ENCODE measurements around the gene MSMO1. TPM values are rescaled to one million over a fixed set of nuclear protein-coding genes. Genes with fewer than 3 reads are reported as not detected.

MSMO1 gene
- total RNA-seq, 1 donor from 2014 or later, result 43.5 TPM

GRCh38 chr4:165351359-165352130, 24.1 kb downstream of the MSMO1 start:
- intact Hi-C loops (cut with DNase I), result no loop called here
- DNase-seq (ENCODE audit: extremely low spot score in 2 of 2), result no peak
- H3K27ac ChIP-seq, result no peak overlapping the region
- no peak overlapping the region for H3K4me3 ChIP-seq
- TF ChIP-seq CTCF (IDR thresholded peaks at IDR 0.05), result no peak
- no peak for TF ChIP-seq POLR2AphosphoS5 (IDR thresholded peaks at IDR 0.05; ENCODE audit: insufficient read depth in 1 of 2, low read depth in 1 of 2)
- TF ChIP-seq POLR2A (IDR thresholded peaks at IDR 0.05), result no peak
- no peaks in the 10 kb centered on the region for H3K4me1 ChIP-seq
- no peaks in the 10 kb centered on the region for H3K27me3 ChIP-seq
- H3K36me3 ChIP-seq, result no peaks in the 10 kb centered on the region
- H3K9me3 ChIP-seq, result no peaks in the 10 kb centered on the region

GRCh38 chr4:165355900-165356300, 28.4 kb downstream of the MSMO1 start:
- no peaks in the 10 kb centered on the region for H3K9me3 ChIP-seq
- H3K4me1 ChIP-seq, result no peaks in the 10 kb centered on the region
- intact Hi-C loops (cut with DNase I), result no loop called here
- H3K36me3 ChIP-seq, result no peaks in the 10 kb centered on the region
- DNase-seq (ENCODE audit: extremely low spot score in 2 of 2), result no peak
- no peak overlapping the region for H3K27ac ChIP-seq
- no peaks in the 10 kb centered on the region for H3K27me3 ChIP-seq
- peak in 1 of 3 experiments; percentile 4 for TF ChIP-seq CTCF (IDR thresholded peaks at IDR 0.05)
- no peak for TF ChIP-seq POLR2A (IDR thresholded peaks at IDR 0.05)
- no peak for TF ChIP-seq POLR2AphosphoS5 (IDR thresholded peaks at IDR 0.05; ENCODE audit: insufficient read depth in 1 of 2, low read depth in 1 of 2)
- H3K4me3 ChIP-seq, result no peak overlapping the region

GRCh38 chr4:165359506-165359905, 32.0 kb downstream of the MSMO1 start:
- no peaks in the 10 kb centered on the region for H3K27me3 ChIP-seq
- intact Hi-C loops (cut with DNase I), result no loop called here
- H3K36me3 ChIP-seq, result no peaks in the 10 kb centered on the region
- H3K27ac ChIP-seq, result no peak overlapping the region
- no peak overlapping the region for H3K4me3 ChIP-seq
- TF ChIP-seq POLR2A (IDR thresholded peaks at IDR 0.05) (no peak), POLR2AphosphoS5 (IDR thresholded peaks at IDR 0.05; ENCODE audit: insufficient read depth in 1 of 2, low read depth in 1 of 2) (no peak), CTCF (IDR thresholded peaks at IDR 0.05) (no peak)
- H3K9me3 ChIP-seq, result no peaks in the 10 kb centered on the region
- no peak for DNase-seq (ENCODE audit: extremely low spot score in 2 of 2)
- no peaks in the 10 kb centered on the region for H3K4me1 ChIP-seq

- Histone ChIP-seq H3K27ac (no peak overlapping the region), H3K36me3 (no peaks in the 10 kb centered on the region), H3K4me1 (no peaks in the 10 kb centered on the region), H3K9me3 (no peaks in the 10 kb centered on the region), H3K27me3 (no peaks in the 10 kb centered on the region), H3K4me3 (no peak overlapping the region)
- no peak for DNase-seq (ENCODE audit: extremely low spot score in 2 of 2)
- intact Hi-C loops (cut with DNase I), result no loop called here
- no peak for TF ChIP-seq POLR2AphosphoS5 (IDR thresholded peaks at IDR 0.05; ENCODE audit: insufficient read depth in 1 of 2, low read depth in 1 of 2)
- no peak for TF ChIP-seq CTCF (IDR thresholded peaks at IDR 0.05)
- TF ChIP-seq POLR2A (IDR thresholded peaks at IDR 0.05), result no peak
Measured at GRCh38 chr4:165360041-165360695, 32.7 kb downstream of the MSMO1 start.

All from vagina (tissue), 2 donors.